Lower leg skin (tissue), 4 donors: ENCODE measurements around the gene CLASP1. TPM values are rescaled to one million over a fixed set of nuclear protein-coding genes. Genes with fewer than 3 reads are reported as not detected.
"Not testable (repeated sequence)": the region's sequence is repeated elsewhere in the genome, so short reads cannot be mapped to it uniquely, and the experiment has no call there.

Source experiments
- DNase-seq, 2 donors: peaks; one replicate each; pipeline ENCODE4 v3.0.0-alpha.2; 2019; ENCODE audit warnings: low spot score in 2 of 2
- H3K4me3 ChIP-seq: fragments of 200-600 bp; sonication (generic); 2 replicates; pipeline ENCODE4 v1.5.1; 2017; ENCODE audit warnings: mild to moderate bottlenecking, low read depth; ENCODE audit not compliant: poor library complexity, severe bottlenecking
- POLR2A ChIP-seq, 2 donors: fragments of 450-650 bp; IDR thresholded peaks; one replicate each; pipeline ENCODE4 v1.6.1; 2016 to 2017; ENCODE audit warnings: antibody characterized with exemption in 2 of 2, mild to moderate bottlenecking in 1 of 2, moderate library complexity in 1 of 2
- WGBS, 2 donors: methylation state at CpG; one replicate each; pipeline ENCODE4 v1.1.5; 2018; 5-methylcytosine and 5-hydroxymethylcytosine counted together
- intact Hi-C: fragments of 100-400 bp; cut with DNase I; formaldehyde crosslinking; loops from one replicate; pipeline ENCODE4 v1.15.0; 2023; ENCODE audit warnings: low total_unique reads
- total RNA-seq, 4 donors: library from RNA; depleted of rRNA; stranded (reverse); fragments of >200 nt; gene quantifications; one replicate each; pipeline ENCODE4 v1.1.0, GENCODE V29; 2016
- TF ChIP-seq, protein P1 (sequence below), 3 donors: fragments of 450-650 bp; IDR thresholded peaks; one replicate each; pipeline ENCODE4 v1.5.1; 2016; ENCODE audit warnings: antibody characterized with exemption in 3 of 3, mild to moderate bottlenecking in 3 of 3, moderate library complexity in 2 of 3

CLASP1 gene
- total RNA-seq, 4 donors from 2014 or later, result 56.8 to 88.4 (median 69.0) TPM

DNA sequence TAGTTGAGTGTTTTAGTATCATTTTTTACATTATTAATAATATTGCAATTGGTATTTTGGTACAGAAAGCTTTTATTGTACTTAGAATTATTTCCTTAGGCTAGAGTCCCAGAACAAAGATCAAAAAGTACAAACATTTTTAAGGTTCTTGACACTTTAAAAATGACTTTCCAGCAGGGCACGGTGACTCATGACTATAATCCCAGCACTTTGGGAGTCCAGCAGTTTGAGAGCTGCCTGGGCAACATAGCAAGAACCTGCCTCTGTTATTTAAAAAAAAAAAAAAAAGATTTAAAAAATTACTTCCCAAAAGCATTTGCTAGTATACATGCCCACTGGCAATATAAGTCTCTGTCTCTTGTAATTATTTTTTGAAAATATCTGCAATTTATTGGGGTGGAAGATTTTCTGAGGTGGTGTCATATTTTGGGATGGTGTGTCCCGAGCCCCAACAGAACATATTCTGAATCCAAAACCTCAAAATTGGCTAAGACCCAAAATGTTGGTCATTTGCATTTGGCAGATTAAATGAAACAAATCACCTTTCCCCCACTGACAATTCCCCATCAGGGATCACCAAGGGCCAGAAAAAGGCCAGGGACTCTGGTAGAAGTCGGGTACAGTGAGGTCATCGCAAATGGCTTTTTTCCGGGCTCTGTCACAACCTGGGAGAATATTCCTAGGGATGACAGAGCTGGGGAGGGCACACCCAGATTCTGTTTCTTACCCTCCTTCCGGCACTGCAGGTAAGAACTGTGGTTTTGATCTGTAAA is 45.3 kb upstream of the CLASP1 start:
- no peak overlapping the region for H3K4me3 ChIP-seq
- no peak for DNase-seq
- 70 to 76% methylated on average over 6 of the region's 6 CpGs for WGBS, 2 donors
- intact Hi-C loops, result no loop called here
- TF ChIP-seq, protein P1, sequence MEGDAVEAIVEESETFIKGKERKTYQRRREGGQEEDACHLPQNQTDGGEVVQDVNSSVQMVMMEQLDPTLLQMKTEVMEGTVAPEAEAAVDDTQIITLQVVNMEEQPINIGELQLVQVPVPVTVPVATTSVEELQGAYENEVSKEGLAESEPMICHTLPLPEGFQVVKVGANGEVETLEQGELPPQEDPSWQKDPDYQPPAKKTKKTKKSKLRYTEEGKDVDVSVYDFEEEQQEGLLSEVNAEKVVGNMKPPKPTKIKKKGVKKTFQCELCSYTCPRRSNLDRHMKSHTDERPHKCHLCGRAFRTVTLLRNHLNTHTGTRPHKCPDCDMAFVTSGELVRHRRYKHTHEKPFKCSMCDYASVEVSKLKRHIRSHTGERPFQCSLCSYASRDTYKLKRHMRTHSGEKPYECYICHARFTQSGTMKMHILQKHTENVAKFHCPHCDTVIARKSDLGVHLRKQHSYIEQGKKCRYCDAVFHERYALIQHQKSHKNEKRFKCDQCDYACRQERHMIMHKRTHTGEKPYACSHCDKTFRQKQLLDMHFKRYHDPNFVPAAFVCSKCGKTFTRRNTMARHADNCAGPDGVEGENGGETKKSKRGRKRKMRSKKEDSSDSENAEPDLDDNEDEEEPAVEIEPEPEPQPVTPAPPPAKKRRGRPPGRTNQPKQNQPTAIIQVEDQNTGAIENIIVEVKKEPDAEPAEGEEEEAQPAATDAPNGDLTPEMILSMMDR (IDR thresholded peaks at IDR 0.05), result no peak
- no peak for TF ChIP-seq POLR2A (IDR thresholded peaks at IDR 0.05)

DNA sequence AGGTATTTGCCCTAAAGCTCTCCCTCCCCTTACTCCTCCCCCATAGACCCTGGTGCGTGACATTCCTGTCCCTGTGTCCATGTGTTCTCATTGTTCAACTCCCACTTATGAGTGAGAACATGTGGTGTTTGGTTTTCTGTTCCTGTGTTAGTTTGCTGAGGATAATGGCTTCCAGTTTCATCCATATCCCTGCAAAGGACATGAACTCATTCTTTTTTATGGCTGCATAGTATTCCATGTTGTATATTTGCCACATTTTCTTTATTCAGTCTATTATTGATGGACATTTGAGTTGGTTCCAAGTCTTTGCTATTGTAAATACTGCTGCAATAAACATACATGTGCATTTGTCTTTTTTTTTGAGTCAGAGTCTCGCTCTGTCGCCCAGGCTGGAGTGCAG is 41.3 kb upstream of the CLASP1 start:
- intact Hi-C loops, DNase-seq, H3K4me3 ChIP-seq: not testable (repeated sequence)
- WGBS, 2 donors, result 96 to 97% methylated on average over 3 of the region's 3 CpGs

DNA sequence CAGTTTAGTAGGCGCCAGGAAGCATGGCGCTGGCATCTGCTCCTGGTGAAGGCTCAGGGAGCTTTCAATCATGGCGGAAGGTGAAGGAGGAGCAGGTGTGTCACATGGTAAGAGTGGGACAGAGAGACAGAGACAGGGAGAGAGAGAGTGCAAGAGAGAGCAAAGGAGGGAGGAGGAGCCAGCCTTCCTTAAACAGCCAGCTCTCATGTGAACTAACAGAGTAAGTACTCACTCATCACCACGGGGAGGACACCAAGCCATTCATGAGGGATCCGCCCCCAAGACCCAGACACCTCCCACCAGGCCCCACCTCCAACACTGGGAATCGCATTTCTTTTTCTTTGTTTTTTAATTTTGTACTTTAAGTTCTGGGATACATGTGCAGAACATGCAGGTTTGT is 40.8 kb upstream of the CLASP1 start:
- intact Hi-C loops, result no loop called here
- 92 to 93% methylated on average over 6 of the region's 6 CpGs for WGBS, 2 donors
- DNase-seq, result no peak
- H3K4me3 ChIP-seq, result no peak overlapping the region
- TF ChIP-seq, protein P1 (IDR thresholded peaks at IDR 0.05), result no peak
- TF ChIP-seq POLR2A (IDR thresholded peaks at IDR 0.05), result no peak

DNA sequence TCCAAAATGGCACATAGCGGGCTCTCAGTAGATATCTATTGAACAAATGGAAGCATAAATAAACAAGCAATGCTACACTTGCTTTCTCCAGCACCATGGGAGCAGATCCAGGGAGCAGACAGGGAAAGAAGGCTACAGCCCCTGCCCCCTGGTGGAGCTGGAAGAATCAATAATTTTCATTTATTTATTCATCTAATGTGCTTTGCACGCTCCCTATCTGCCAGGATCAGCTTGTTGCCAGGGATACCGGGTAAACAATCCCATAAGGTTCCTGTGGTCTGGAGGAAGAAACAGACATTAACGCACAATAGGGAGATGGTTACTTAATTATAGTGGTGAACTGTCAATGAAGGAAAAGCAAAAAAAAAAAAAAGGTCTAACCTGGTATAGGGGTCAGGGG is 40.1 kb upstream of the CLASP1 start:
- TF ChIP-seq, protein P1 (IDR thresholded peaks at IDR 0.05), result no peak
- TF ChIP-seq POLR2A (IDR thresholded peaks at IDR 0.05), result no peak
- no peak overlapping the region for H3K4me3 ChIP-seq
- intact Hi-C loops, result no loop called here
- peak in 1 of 2 donors; percentile 24 for DNase-seq
- WGBS, 2 donors, result 38 to 44% methylated on average over 4 of the region's 4 CpGs

DNA sequence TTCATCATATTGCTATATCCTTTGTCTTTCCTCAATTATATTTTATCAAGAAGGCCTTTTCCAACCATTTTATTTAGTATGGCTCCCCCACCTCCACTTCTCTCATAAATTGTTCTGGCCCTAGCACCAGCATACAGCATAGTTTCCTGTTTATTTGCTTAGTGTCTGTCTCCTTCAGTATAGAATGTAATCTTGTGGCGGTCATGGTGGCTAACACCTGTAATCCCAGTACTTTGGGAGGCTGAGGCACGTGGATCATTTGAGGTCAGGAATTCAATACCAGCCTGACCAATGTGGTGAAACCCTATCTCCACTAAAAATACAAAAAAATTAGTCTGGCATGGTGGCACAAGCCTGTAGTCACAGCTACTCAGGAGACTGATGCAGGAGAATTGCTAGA is 39.6 kb upstream of the CLASP1 start:
- no peak for DNase-seq
- 95 to 97% methylated on average over 2 of the region's 2 CpGs for WGBS, 2 donors
- intact Hi-C loops, result no loop called here
- TF ChIP-seq, protein P1 (IDR thresholded peaks at IDR 0.05), result no peak
- TF ChIP-seq POLR2A (IDR thresholded peaks at IDR 0.05), result no peak
- no peak overlapping the region for H3K4me3 ChIP-seq

DNA sequence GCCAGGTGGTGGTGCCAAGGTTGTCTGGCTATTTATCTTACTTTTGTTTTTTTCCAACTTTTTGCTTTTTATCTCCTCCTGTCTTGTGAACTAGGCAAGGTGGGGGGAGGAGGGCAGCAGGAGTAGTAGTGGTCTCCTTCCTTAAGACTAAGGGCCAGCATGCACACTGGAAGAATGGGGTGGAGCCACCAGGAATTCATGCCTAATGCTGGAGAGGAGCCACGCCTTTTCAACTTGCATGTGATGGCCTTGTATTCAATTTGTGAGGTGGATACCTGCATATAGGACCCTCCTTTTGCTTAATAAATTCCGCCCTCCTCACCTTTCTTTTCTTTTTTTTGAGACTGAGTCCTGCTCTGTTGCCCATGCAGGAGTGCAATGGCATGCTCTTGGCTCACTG is 37.6 kb upstream of the CLASP1 start:
- 89 to 98% methylated on average over 2 of the region's 2 CpGs for whole genome bisulfite sequencing, 2 donors
- TF ChIP-seq, protein P1 (IDR thresholded peaks at IDR 0.05), result no peak
- TF ChIP-seq POLR2A (IDR thresholded peaks at IDR 0.05), result no peak
- intact Hi-C loops, result no loop called here
- DNase-seq, result no peak
- H3K4me3 ChIP-seq, result no peak overlapping the region
